ENCODE data around the gene MT4. TPM values are rescaled to one million over a fixed set of nuclear protein-coding genes. Genes with fewer than 3 reads are reported as not detected.

MT4 gene
- total and polyA plus RNA-seq, 12 donors = not detected

DNA sequence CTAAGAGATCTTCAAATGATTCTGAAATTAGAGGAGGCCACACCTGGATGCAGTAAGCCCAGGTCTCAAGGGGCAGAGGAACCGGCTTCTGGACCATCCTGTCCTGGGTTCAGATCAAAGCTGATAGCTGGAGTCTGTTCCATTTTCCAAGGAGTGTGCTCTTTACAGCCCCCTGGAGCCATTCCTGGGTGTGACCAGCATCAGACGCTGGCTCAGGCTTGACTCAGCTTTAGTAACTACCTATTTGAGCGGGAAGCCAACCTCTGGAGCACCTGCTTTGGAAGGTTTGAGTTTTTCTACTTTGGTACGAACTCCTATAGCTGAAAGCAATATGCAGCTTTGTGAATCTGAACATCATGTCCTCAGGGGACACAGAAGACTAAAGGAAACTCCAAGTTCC lies 32.2 kb upstream of the MT4 start:
- Histone ChIP-seq H3K27me3 (no peaks in the 10 kb centered on the region), H3K27ac (no peak overlapping the region), H3K36me3 (replicated peaks in 1 of 2) (no peaks in the 10 kb centered on the region), H3K9me3 (replicated peaks in 1 of 3) (no peaks in the 10 kb centered on the region), H3K4me1 (replicated peaks in 1 of 2) (no peaks in the 10 kb centered on the region), H3K4me3 (no peak overlapping the region)
- DNase-seq = no peak
- TF ChIP-seq POLR2A (IDR thresholded peaks at IDR 0.05) = no peak
- TF ChIP-seq, protein P1, sequence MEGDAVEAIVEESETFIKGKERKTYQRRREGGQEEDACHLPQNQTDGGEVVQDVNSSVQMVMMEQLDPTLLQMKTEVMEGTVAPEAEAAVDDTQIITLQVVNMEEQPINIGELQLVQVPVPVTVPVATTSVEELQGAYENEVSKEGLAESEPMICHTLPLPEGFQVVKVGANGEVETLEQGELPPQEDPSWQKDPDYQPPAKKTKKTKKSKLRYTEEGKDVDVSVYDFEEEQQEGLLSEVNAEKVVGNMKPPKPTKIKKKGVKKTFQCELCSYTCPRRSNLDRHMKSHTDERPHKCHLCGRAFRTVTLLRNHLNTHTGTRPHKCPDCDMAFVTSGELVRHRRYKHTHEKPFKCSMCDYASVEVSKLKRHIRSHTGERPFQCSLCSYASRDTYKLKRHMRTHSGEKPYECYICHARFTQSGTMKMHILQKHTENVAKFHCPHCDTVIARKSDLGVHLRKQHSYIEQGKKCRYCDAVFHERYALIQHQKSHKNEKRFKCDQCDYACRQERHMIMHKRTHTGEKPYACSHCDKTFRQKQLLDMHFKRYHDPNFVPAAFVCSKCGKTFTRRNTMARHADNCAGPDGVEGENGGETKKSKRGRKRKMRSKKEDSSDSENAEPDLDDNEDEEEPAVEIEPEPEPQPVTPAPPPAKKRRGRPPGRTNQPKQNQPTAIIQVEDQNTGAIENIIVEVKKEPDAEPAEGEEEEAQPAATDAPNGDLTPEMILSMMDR (IDR thresholded peaks at IDR 0.05) = no peak
- WGBS, 4 donors = 79 to 90% (median 85%) methylated on average over 2 to 4 of the region's 4 CpGs
- intact Hi-C loops (cut with DNase I) = no loop called here

DNA sequence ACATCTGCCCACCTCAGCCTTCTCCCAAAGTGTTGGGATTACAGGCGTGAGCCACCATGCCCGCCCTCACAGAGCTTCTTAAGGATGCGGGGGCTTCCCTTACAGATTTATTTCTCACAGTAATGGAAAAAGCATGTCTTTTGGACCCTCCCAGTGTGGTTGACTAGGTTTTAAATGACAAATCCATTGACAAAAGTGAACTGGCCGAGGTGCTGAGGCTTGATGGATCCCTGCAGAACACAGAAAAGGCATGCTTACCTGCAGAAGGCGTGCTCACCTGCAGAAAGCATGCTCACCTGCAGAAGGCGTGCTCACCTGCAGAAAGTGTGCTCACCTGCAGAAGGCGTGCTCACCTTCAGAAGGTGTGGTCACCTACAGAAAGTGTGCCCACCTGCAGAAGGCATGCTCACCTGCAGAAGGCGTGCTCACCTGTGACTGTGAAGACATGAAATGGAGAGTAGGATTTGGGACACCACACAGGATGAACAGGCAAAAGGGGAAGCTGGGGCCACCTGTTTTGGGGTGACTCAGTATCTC lies 30.0 kb upstream of the MT4 start:
- no peak for DNase-seq
- 87 to 92% (median 90%) methylated on average over 8 of the region's 8 CpGs for WGBS, 4 donors
- no peak overlapping the region for H3K4me3 ChIP-seq
- H3K27me3 ChIP-seq = no peaks in the 10 kb centered on the region
- H3K36me3 ChIP-seq (replicated peaks in 1 of 2) = no peaks in the 10 kb centered on the region
- intact Hi-C loops (cut with DNase I) = no loop called here
- no peaks in the 10 kb centered on the region for H3K9me3 ChIP-seq (replicated peaks in 1 of 3)
- no peaks in the 10 kb centered on the region for H3K4me1 ChIP-seq (replicated peaks in 1 of 2)
- H3K27ac ChIP-seq = no peak overlapping the region
- TF ChIP-seq POLR2A (IDR thresholded peaks at IDR 0.05) = no peak
- TF ChIP-seq, protein P1 (IDR thresholded peaks at IDR 0.05) = no peak

DNA sequence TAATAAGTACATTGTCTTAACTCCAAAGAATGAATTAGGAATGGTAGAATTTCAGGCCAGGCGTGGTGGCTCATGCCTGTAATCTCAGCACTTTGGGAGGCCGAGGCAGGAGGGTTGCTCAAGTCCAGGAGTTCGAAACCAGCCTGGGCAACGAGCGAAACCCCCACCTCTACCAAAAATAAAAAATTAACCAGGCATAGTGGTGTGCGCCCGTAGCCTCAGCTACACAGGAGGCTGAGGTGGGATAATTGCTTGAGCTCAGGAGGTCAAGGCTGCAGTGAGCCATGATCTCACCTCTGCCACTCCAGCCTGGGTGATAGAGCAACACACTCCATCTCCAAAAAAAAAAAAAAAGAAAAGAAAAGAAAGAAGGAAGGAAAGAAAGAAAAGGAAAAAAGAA lies 26.5 kb upstream of the MT4 start:
- Histone ChIP-seq H3K27me3 (no peaks in the 10 kb centered on the region), H3K4me1 (replicated peaks in 1 of 2) (no peaks in the 10 kb centered on the region), H3K9me3 (replicated peaks in 1 of 3) (no peaks in the 10 kb centered on the region), H3K27ac (no peak overlapping the region), H3K4me3 (no peak overlapping the region), H3K36me3 (replicated peaks in 1 of 2) (no peaks in the 10 kb centered on the region)
- 85 to 92% (median 88%) methylated on average over 7 of the region's 7 CpGs for WGBS, 4 donors
- intact Hi-C loops (cut with DNase I) = no loop called here
- DNase-seq = no peak
- no peak for TF ChIP-seq POLR2A (IDR thresholded peaks at IDR 0.05)
- TF ChIP-seq, protein P1 (IDR thresholded peaks at IDR 0.05) = no peak

DNA sequence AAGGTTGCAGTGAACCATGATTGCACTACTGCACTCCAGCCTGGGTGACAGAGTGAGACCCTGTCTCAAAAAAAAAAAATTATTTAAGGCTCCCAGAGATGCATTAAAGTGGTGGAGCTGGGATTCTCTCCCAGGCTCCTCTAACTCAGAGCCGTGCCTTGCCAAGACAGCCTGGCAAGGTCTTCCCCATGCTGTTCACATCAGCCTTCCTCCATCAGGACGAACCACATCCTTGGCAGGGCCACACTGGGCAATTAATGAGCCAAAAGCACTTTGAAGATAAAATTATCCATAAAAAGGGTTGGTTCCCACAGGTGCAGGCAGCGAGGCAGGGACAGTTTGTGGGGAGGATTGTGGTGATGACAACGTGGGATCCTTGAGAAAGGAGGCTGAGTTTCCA lies 25.2 kb upstream of the MT4 start:
- H3K4me3 ChIP-seq = peak overlapping the region in 1 of 4 donors; percentile 3
- H3K4me1 ChIP-seq (replicated peaks in 1 of 2) = no peaks in the 10 kb centered on the region
- H3K27me3 ChIP-seq = no peaks in the 10 kb centered on the region
- 32 to 37% (median 36%) methylated on average over 4 of the region's 4 CpGs for WGBS, 4 donors
- peak overlapping the region; percentile 77 to 97 (median 93) for H3K27ac ChIP-seq
- no peaks in the 10 kb centered on the region for H3K9me3 ChIP-seq (replicated peaks in 1 of 3)
- DNase-seq = peak in 6 of 7 donors; percentile 44 to 66 (median 60)
- TF ChIP-seq POLR2A (IDR thresholded peaks at IDR 0.05) = no peak
- TF ChIP-seq, protein P1 (IDR thresholded peaks at IDR 0.05) = no peak
- intact Hi-C loops (cut with DNase I) = no loop called here
- H3K36me3 ChIP-seq (replicated peaks in 1 of 2) = no peaks in the 10 kb centered on the region
